GM12864 (cell line): ENCODE measurements around the gene RETREG2.

Source experiments
- DNase-seq: peaks from one replicate; pipeline ENCODE4 v3.0.0-alpha.2; 2011; ENCODE audit warnings: low read depth
- H3K4me3 ChIP-seq: 2 replicates; pipeline ENCODE4 v1.5.1; 2011; ENCODE audit warnings: mild to moderate bottlenecking, low read depth, low read length, control low read depth
- TF ChIP-seq, protein P1 (sequence below): IDR thresholded peaks from 2 replicates; pipeline ENCODE4 v1.5.1; 2011; ENCODE audit warnings: low read depth, mild to moderate bottlenecking, moderate library complexity, low read length, control low read depth, inconsistent platforms; ENCODE audit errors: missing control alignments

Gene RETREG2

GRCh38 chr2:219209236-219210195, 31.4 kb downstream of the RETREG2 start:
- TF ChIP-seq, protein P1, sequence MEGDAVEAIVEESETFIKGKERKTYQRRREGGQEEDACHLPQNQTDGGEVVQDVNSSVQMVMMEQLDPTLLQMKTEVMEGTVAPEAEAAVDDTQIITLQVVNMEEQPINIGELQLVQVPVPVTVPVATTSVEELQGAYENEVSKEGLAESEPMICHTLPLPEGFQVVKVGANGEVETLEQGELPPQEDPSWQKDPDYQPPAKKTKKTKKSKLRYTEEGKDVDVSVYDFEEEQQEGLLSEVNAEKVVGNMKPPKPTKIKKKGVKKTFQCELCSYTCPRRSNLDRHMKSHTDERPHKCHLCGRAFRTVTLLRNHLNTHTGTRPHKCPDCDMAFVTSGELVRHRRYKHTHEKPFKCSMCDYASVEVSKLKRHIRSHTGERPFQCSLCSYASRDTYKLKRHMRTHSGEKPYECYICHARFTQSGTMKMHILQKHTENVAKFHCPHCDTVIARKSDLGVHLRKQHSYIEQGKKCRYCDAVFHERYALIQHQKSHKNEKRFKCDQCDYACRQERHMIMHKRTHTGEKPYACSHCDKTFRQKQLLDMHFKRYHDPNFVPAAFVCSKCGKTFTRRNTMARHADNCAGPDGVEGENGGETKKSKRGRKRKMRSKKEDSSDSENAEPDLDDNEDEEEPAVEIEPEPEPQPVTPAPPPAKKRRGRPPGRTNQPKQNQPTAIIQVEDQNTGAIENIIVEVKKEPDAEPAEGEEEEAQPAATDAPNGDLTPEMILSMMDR: no peak
- no peak for DNase-seq
- no peak overlapping the region for H3K4me3 ChIP-seq

- TF ChIP-seq, protein P1: no peak
- no peak for DNase-seq
- no peak overlapping the region for H3K4me3 ChIP-seq
Observed at GRCh38 chr2:219210196-219210885, 32.3 kb downstream of the RETREG2 start.

DNA sequence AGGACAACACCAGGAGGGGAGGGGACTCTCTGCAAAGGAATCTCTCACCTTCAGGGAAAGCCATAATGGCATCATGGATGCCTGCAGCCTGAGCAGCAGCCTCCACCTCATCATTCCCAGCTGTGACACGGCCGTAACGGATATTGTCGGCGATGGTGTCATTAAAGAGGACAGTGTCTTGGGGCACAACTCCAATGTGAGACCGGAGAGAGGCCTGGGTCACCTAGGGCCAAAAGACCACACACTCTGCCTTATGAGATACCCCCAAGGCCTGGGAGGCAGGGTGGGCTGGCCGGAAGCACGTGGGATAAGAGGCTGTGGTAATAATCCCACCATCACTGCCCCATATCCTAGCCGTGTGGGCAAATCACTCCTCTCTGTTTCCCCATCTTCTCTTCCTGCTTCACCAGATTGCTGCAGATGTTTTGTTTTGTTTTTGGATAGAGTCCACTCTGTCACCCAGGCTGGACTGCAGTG, 32.8 kb downstream of the RETREG2 start:
- TF ChIP-seq, protein P1: no peak

GRCh38 chr2:219213026-219213415, 34.9 kb downstream of the RETREG2 start:
- no peak overlapping the region for H3K4me3 ChIP-seq
- TF ChIP-seq, protein P1: no peak
- no peak for DNase-seq

More for the DNA sequence above, 32.8 kb downstream of the RETREG2 start:
- no peak overlapping the region for H3K4me3 ChIP-seq
- DNase-seq: no peak

DNA sequence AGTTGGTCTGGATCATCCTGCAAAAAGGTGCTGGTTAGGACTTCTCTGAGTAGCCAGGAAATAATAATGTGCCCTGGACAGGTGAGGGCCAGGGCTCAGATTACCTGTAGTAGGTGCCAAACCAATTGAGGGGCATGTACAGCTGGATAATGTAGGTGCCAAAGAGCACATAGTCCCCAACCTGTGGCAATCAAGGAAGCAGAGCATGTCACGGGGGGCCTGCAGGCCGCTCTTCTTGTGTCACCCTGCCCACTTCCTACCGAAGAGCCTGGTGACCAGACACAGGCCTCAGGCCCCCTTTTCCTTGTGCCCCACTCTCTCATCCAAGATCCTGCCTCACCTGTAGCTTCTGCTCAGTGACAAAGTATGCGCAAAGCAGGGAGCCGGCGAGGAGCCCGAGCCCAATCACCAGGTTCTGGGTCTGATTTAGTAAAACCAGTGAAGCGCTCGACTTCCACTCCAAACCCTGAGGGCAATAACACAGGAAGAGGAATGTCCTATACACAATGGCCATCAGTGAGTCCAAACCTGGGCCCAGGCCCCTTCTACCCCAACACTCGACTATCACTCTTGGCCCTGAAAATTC, 35.5 kb downstream of the RETREG2 start:
- no peak for DNase-seq

GRCh38 chr2:219214141-219214540, 36.1 kb downstream of the RETREG2 start:
- TF ChIP-seq, protein P1: no peak

More for the DNA sequence above, 35.5 kb downstream of the RETREG2 start:
- TF ChIP-seq, protein P1: no peak
- no peak overlapping the region for H3K4me3 ChIP-seq

More at GRCh38 chr2:219214141-219214540, 36.1 kb downstream of the RETREG2 start:
- H3K4me3 ChIP-seq: no peak overlapping the region
- no peak for DNase-seq
